Transverse colon (tissue), 4 donors: ENCODE measurements around the gene SLC29A4. TPM values are rescaled to one million over a fixed set of nuclear protein-coding genes. Genes with fewer than 3 reads are reported as not detected.

Source experiments
- DNase-seq: peaks from one replicate; pipeline ENCODE4 v3.0.0-alpha.2; 2019
- H3K27ac ChIP-seq, 4 donors: fragments of 200-600 bp; sonication (generic); 2 replicates each; pipeline ENCODE4 v1.5.1; 2016 to 2018; ENCODE audit warnings: inconsistent platforms in 4 of 4
- H3K27me3 ChIP-seq: fragments of 200-600 bp; sonication (generic); 2 replicates; pipeline ENCODE4 v1.5.1; 2017; ENCODE audit warnings: inconsistent platforms
- H3K36me3 ChIP-seq, 4 donors: fragments of 200-600 bp; sonication (generic); 2 replicates each; pipeline ENCODE4 v1.5.1; 2017 to 2019; ENCODE audit warnings: inconsistent platforms in 4 of 4
- H3K4me1 ChIP-seq, 4 donors: fragments of 200-600 bp; sonication (generic); 2 replicates each; pipeline ENCODE4 v1.5.1; 2017 to 2020; ENCODE audit warnings: inconsistent platforms in 4 of 4
- H3K4me3 ChIP-seq, 4 donors: fragments of 200-600 bp; sonication (generic); 1 replicate in 1 of 4; 2 replicates in 3 of 4; pipeline versions ENCODE4 v1.5.1 to v1.6.1; 2017 to 2019; ENCODE audit warnings: inconsistent platforms in 4 of 4
- H3K9me3 ChIP-seq, 2 donors: fragments of 200-600 bp; sonication (generic); 2 replicates each; pipeline ENCODE4 v1.5.1; 2017 to 2019; ENCODE audit warnings: inconsistent platforms in 2 of 2
- EP300 ChIP-seq: sonication (generic); formaldehyde crosslinking; IDR thresholded peaks from one replicate; pipeline ENCODE4 v1.6.1; 2017; ENCODE audit warnings: antibody characterized with exemption, low read depth
- POLR2A ChIP-seq: fragments of 450-650 bp; IDR thresholded peaks from one replicate; pipeline ENCODE4 v1.6.1; 2016; ENCODE audit warnings: antibody characterized with exemption, mild to moderate bottlenecking, moderate library complexity
- POLR2AphosphoS5 ChIP-seq, 3 donors: sonication (generic); formaldehyde crosslinking; IDR thresholded peaks; one replicate each; pipeline ENCODE4 v1.6.1; 2016; ENCODE audit warnings: antibody characterized with exemption in 3 of 3
- WGBS, 2 donors: methylation state at CpG; one replicate each; pipeline ENCODE4 v1.1.5; 2018; ENCODE audit warnings: low coverage in 1 of 2; 5-methylcytosine and 5-hydroxymethylcytosine counted together
- in situ Hi-C, 4 donors: fragments of 200-750 bp; cut with MboI; loops; one replicate each; pipeline versions ENCODE4 v1.15.0 to v1.15.1; 2017; ENCODE audit warnings: low sequenced_read_pairs in 3 of 4, low pct_ligation_motif_present in 1 of 4, low pct_unique_long_range_greater_than_20kb in 1 of 4
- intact Hi-C: fragments of 100-400 bp; cut with DNase I; formaldehyde crosslinking; loops from one replicate; pipeline ENCODE4 v1.15.1; 2023; ENCODE audit warnings: low total_unique reads
- total RNA-seq, 4 donors: library from RNA; depleted of rRNA; stranded (reverse); fragments of >200 nt; gene quantifications; one replicate each; pipeline ENCODE4 v1.1.0, GENCODE V29; 2016
- TF ChIP-seq, protein P1 (sequence below), 5 experiments: fragments of 200-600 bp in 3 of 5; fragments of 450-650 bp in 2 of 5; sonication (generic) in 3 of 5; IDR thresholded peaks; 1 replicate in 2 of 5; 2 replicates in 3 of 5; pipeline ENCODE4 v1.5.1; 2016 to 2017; ENCODE audit warnings: antibody characterized with exemption in 5 of 5, inconsistent platforms in 3 of 5, mild to moderate bottlenecking in 2 of 5, moderate library complexity in 1 of 5

The SLC29A4 gene
- total RNA-seq, 4 donors from 2014 or later: 0.60 to 36.3 (median 2.6) TPM

GRCh38 chr7:5349437-5350173 is 66.9 kb downstream of the SLC29A4 start:
- peak overlapping the region in 3 of 4 donors; percentile 10 to 67 (median 20) for H3K27ac ChIP-seq
- no peaks in the 10 kb centered on the region for H3K27me3 ChIP-seq
- peaks cover 13 to 22% (median 16%) of the 10 kb centered on the region in 4 donors for H3K4me1 ChIP-seq
- H3K9me3 ChIP-seq: no peaks in the 10 kb centered on the region
- H3K4me3 ChIP-seq: no peak overlapping the region
- 81 to 83% methylated on average over 7 to 29 of the region's 34 CpGs for WGBS, 2 donors
- in situ Hi-C loops (loop anchor here in 1 of 4 donors (25.0 kb wide), 1 partner anchor 113 kb away; no protein-coding TSS in a partner anchor), intact Hi-C loops (no loop called here)
- DNase-seq: no peak
- H3K36me3 ChIP-seq: peaks cover 0 to 25% (median 11%) of the 10 kb centered on the region in 4 donors
- TF ChIP-seq POLR2A: no peak

- intact Hi-C loops: no loop called here
- in situ Hi-C loops: loop anchor here in 1 of 4 donors (25.0 kb wide), 1 partner anchor 112 kb away; no protein-coding TSS in a partner anchor
- H3K4me3 ChIP-seq: no peak overlapping the region
- DNase-seq: no peak
- peaks cover 0 to 20% (median 6%) of the 10 kb centered on the region in 4 donors for H3K36me3 ChIP-seq
- no peaks in the 10 kb centered on the region for H3K9me3 ChIP-seq
- H3K27me3 ChIP-seq: no peaks in the 10 kb centered on the region
- H3K27ac ChIP-seq: peak overlapping the region in 3 of 4 donors; percentile 10 to 67 (median 20)
- H3K4me1 ChIP-seq: peaks cover 16 to 27% (median 21%) of the 10 kb centered on the region in 4 donors
- 83 to 91% methylated on average over 5 to 15 of the region's 15 CpGs for WGBS, 2 donors
- no peak for TF ChIP-seq EP300
- TF ChIP-seq, protein P1, sequence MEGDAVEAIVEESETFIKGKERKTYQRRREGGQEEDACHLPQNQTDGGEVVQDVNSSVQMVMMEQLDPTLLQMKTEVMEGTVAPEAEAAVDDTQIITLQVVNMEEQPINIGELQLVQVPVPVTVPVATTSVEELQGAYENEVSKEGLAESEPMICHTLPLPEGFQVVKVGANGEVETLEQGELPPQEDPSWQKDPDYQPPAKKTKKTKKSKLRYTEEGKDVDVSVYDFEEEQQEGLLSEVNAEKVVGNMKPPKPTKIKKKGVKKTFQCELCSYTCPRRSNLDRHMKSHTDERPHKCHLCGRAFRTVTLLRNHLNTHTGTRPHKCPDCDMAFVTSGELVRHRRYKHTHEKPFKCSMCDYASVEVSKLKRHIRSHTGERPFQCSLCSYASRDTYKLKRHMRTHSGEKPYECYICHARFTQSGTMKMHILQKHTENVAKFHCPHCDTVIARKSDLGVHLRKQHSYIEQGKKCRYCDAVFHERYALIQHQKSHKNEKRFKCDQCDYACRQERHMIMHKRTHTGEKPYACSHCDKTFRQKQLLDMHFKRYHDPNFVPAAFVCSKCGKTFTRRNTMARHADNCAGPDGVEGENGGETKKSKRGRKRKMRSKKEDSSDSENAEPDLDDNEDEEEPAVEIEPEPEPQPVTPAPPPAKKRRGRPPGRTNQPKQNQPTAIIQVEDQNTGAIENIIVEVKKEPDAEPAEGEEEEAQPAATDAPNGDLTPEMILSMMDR (IDR thresholded peaks at IDR 0.05): no peak
- TF ChIP-seq POLR2A: no peak
Measured at GRCh38 chr7:5350174-5350463, 67.4 kb downstream of the SLC29A4 start.

GRCh38 chr7:5350600-5351385 is 68.0 kb downstream of the SLC29A4 start:
- no peak for DNase-seq
- H3K4me3 ChIP-seq: no peak overlapping the region

GRCh38 chr7:5351507-5352265 is 68.9 kb downstream of the SLC29A4 start:
- intact Hi-C loops: no loop called here
- Histone ChIP-seq H3K4me1 (peaks cover 17 to 34% (median 27%) of the 10 kb centered on the region in 4 donors), H3K27ac (peak overlapping the region in 1 of 4 donors; percentile 44), H3K9me3 (no peaks in the 10 kb centered on the region), H3K36me3 (peaks cover 0 to 16% (median 3%) of the 10 kb centered on the region in 4 donors), H3K27me3 (no peaks in the 10 kb centered on the region), H3K4me3 (no peak overlapping the region)
- in situ Hi-C loops: loop anchor here in 1 of 4 donors (25.0 kb wide), 1 partner anchor 111 kb away; no protein-coding TSS in a partner anchor
- DNase-seq: no peak
- TF ChIP-seq EP300: no peak
- TF ChIP-seq POLR2A: no peak
- no peak for TF ChIP-seq POLR2AphosphoS5 (IDR thresholded peaks at IDR 0.05)
- TF ChIP-seq, protein P1 (IDR thresholded peaks at IDR 0.05): no peak
- 92 to 95% methylated on average over 17 to 34 of the region's 35 CpGs for WGBS, 2 donors

More at GRCh38 chr7:5350600-5351385, 68.0 kb downstream of the SLC29A4 start:
- H3K36me3 ChIP-seq: peaks cover 0 to 13% (median under 1%) of the 10 kb centered on the region in 4 donors
- H3K27ac ChIP-seq: peak overlapping the region in 3 of 4 donors; percentile 10 to 67 (median 20)
- intact Hi-C loops: no loop called here
- H3K9me3 ChIP-seq: no peaks in the 10 kb centered on the region
- peaks cover 17 to 34% (median 26%) of the 10 kb centered on the region in 4 donors for H3K4me1 ChIP-seq
- TF ChIP-seq, protein P1 (IDR thresholded peaks at IDR 0.05): no peak
- TF ChIP-seq POLR2A (no peak), POLR2AphosphoS5 (IDR thresholded peaks at IDR 0.05) (no peak), EP300 (no peak)
- WGBS, 2 donors: 89 to 91% methylated on average over 6 to 23 of the region's 23 CpGs
- in situ Hi-C loops: loop anchor here in 1 of 4 donors (25.0 kb wide), 1 partner anchor 112 kb away; no protein-coding TSS in a partner anchor
- no peaks in the 10 kb centered on the region for H3K27me3 ChIP-seq
